A673 (cell line): ENCODE data around the gene SDF2.

Experiments used
- CTCF ChIP-seq: fragments of 300-800, 200-600 bp; sonication (generic); conservative IDR thresholded peaks from 2 replicates; pipeline ENCODE4 v1.5.1; 2017; ENCODE audit warnings: low read depth, mild to moderate bottlenecking, antibody characterized with exemption, low read length, moderate library complexity, mixed read lengths
- EZH2 ChIP-seq: fragments of 200-600 bp; sonication (generic); IDR thresholded peaks from 2 replicates; pipeline ENCODE4 v1.6.1; 2017; ENCODE audit warnings: borderline replicate concordance, low read depth, mild to moderate bottlenecking, mixed read lengths, antibody characterized with exemption, low read length; ENCODE audit not compliant: poor library complexity, severe bottlenecking

- TF ChIP-seq CTCF (no peak), EZH2 (no peak)
These were observed 38.0 kb downstream of the SDF2 start for GRCh38 chr17:28623696-28624095.
